Activated effector memory CD4-positive, alpha-beta T cell treated with Interleukin-2 at 50 U/mL for 16 hours (primary cell): ENCODE results near the gene NFXL1.
A peak's percentile ranks its signal among the peaks of the same experiment; 100 is the strongest.

Source experiments
- DNase-seq: peaks from one replicate; pipeline ENCODE4 v3.0.0-alpha.2; 2020

NFXL1 gene

DNA sequence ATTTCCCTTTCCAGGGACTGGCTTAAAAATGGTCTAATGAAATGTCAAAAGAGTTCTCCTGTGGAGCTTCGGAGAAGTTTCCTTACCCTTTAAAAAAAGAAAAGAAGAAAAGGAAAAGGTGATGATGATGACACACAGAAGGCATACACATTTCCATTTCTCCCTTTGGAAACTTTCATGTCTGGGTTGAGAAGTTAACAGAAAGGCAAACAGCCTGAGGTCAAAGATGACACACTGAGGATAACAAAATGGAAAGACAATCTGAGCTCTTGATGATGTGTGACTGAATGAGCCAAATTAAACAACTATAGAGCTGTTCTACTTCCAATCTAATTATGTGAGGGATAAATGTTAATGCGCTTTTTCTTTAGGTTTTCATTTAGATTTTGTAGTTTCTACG, 32.2 kb downstream of the NFXL1 start:
- DNase-seq, result no peak

GRCh38 chr4:47879458-47879857, 34.9 kb downstream of the NFXL1 start:
- DNase-seq, result no peak

GRCh38 chr4:47876784-47877546, 37.4 kb downstream of the NFXL1 start:
- DNase-seq, result no peak

GRCh38 chr4:47876310-47876709, 38.1 kb downstream of the NFXL1 start:
- no peak for DNase-seq

- DNase-seq, result no peak
Measured at GRCh38 chr4:47873877-47874541, 40.4 kb downstream of the NFXL1 start.

DNA sequence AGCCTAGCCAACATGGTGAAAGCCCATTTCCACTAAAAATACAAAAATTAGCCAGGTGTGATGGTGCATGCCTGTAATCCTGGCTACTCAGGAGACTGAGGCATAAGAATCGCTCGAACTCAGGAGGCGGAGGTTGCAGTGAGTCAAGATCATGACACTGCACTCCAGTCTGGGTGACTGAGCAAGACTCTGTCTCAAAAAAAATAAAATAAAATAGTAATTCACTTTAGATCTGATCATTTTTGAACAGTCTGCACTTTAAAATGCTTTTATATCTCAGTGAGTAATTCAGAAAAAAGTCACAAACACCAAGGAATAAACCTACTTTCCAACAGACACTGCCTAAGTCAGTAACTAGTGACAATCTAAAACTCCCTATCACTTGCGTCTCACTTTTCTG, 50.9 kb downstream of the NFXL1 start:
- no peak for DNase-seq

- DNase-seq, result no peak
Measured at GRCh38 chr4:47862297-47862696, 52.1 kb downstream of the NFXL1 start.

DNA sequence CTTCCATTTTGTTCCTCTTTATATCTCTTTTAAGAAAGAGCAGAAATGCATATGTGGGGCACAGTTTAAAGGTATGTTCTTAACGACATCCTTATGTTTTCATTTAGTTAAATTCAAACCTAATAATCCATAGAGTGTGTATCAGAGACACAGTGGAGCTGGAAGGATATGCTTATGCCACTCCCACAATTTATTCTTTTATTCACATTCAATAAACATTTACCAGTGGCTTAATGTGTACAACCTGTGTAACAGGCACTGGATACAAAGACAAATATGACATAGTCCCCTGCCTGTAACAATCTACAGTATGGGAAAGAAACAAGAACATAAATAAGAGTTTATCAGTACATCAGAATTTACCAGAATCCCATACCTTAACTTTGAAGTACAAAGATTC, 54.1 kb downstream of the NFXL1 start:
- no peak for DNase-seq

DNA sequence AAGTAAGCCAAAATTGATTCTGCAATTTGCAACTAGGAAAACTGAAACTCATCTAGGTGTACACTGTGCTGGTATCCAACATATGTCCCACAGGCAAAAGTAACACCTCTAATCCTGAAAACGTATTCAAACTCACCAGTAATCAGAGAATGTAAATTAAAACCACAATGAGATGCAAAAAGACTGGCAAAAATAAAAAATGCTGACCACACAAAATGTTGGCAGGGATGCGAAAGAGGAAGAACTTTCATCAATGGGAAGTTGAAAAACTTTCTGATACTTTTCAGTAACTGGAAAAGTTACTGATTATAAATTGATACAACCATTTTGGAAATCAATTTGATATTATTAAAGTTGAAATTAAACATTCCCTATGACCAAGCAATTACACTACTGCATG, 56.4 kb downstream of the NFXL1 start:
- DNase-seq, result no peak

DNA sequence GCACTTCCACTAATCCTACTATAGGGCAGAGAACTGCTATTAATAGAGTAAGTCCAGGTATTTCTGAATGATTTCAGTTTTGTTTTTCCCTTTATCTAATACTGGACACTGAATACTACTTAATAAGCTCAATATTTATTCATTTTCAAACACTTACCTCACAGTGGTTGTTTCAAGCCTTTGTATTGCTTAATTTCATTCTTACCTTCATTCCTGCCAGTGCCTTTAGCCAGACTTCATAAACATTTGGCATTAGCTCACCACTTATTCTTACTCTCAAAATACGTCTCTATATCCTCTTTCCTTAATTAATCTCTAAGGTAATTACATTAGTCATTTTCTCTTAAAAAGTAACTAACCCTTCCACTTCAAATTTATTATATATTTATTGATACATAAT, 57.7 kb downstream of the NFXL1 start:
- DNase-seq, result no peak

DNA sequence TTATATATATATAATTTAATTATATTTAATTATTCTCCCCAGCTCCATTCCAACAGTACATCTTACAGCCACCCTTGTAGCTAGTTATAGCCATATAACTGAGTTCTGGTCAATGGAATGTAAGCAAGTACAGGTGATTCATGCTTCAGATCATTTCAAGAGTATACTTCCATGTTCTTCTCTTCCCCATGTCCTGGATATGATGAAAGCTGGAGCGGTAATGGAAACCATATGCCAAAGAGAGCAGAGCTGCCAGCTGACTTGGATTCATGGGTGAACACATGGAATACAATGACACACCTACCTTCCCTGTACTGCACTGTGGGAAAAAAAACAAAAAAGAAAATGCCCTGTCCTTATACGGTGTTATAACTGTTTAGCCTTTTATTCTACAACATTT, 59.0 kb downstream of the NFXL1 start:
- DNase-seq, result no peak

DNA sequence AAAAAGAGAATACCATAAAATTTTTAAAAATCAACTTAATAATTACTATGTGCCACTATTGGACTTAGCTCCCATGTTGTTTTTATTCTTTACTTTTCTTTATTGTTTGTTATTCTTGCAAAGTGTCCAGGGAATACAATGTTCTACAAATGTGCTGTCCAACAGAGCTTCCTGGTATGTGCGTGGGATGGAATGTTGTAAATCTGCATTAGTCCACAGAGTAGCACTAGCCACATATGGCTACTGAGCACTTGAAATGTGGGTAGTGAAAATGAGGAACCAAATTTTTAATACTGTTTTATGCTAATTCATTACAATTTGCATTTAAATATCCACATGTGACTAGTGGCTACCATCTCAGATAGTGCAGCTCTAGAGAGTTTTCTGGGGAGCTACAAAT, 62.2 kb downstream of the NFXL1 start:
- no peak for DNase-seq

DNA sequence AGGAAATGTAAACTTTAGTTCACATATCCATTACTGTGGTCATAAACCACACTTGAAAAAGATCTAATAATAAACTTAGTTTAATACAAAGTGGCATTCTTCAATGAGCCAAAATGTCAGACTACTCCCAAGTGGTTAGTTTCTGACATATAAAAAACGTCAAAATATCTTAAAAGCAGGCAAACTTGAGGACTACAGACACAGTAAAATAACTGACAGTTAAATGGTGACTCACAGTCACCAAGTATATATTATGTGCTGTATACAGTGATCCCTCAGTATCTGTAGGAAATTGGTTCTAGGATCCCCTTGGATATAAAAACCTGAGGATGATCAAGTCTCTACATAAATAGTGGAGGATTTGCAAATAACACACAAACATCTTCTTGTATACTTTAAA, 64.9 kb downstream of the NFXL1 start:
- no peak for DNase-seq

DNA sequence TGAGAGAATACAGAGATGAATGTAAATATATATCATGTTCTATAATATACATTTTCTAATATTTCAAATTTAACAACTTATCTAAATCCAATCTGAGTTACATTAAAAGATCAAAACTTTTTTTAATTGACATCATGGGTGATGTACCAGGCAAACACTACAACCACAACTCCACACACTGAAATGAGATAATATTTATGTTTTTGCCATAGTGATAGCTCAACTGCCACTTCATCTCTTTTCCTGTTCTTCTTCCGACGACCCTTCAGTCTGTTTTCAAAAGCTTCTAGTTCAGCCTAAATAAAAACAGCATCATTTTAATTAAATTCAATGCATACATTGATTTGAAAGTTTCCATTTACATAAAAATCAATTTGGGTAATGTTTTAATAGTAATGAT, 66.3 kb downstream of the NFXL1 start:
- DNase-seq, result no peak

GRCh38 chr4:47842985-47843384, 71.4 kb downstream of the NFXL1 start:
- DNase-seq, result no peak

- no peak for DNase-seq
Measured at GRCh38 chr4:47840291-47840690, 74.1 kb downstream of the NFXL1 start.

DNA sequence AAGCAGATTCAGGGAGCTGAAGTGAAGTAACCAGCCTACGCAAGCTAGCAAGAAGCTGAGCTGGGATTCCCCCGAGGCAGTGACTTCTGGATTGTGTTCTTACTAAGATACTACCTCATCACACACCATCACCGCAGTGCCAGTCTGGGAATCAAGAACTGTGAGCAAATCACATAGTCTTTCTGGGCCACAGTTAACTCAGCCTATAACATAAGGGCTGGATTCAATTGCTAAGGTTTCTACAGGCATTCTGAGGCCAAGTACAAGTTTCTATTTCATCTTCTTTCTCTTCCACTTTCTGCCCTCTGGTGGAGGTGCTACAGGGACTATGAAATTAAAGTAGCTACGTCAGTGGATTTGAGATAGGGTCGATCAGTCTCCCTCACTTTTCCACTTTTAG, 75.1 kb downstream of the NFXL1 start:
- DNase-seq, result no peak

DNA sequence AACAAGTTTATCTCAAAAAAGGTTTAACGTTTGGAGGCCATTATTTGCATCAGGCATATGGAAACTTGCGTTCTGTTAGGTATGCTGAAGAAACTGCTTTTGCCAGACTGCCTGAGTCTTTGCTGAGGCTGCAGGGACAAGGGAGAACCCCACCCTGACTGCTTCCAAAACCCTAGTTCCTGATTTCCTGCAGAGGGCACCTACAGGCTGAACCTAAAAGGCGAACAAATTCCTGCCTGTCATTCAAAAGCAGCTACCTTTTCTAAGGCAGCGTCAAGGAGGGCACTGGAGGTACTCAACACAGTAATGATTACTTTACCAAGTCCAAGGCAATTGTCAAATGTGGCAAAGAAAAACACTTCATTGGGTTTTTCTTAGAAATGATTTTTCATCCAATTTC, 75.9 kb downstream of the NFXL1 start:
- no peak for DNase-seq

- no peak for DNase-seq
Measured at GRCh38 chr4:47837908-47838294, 76.5 kb downstream of the NFXL1 start, which contains the start of gene CORIN. Gene CORIN, minus strand, starts transcription at chr4:47838067. Its CDS starts 118 bp downstream, at chr4:47837949.

DNA sequence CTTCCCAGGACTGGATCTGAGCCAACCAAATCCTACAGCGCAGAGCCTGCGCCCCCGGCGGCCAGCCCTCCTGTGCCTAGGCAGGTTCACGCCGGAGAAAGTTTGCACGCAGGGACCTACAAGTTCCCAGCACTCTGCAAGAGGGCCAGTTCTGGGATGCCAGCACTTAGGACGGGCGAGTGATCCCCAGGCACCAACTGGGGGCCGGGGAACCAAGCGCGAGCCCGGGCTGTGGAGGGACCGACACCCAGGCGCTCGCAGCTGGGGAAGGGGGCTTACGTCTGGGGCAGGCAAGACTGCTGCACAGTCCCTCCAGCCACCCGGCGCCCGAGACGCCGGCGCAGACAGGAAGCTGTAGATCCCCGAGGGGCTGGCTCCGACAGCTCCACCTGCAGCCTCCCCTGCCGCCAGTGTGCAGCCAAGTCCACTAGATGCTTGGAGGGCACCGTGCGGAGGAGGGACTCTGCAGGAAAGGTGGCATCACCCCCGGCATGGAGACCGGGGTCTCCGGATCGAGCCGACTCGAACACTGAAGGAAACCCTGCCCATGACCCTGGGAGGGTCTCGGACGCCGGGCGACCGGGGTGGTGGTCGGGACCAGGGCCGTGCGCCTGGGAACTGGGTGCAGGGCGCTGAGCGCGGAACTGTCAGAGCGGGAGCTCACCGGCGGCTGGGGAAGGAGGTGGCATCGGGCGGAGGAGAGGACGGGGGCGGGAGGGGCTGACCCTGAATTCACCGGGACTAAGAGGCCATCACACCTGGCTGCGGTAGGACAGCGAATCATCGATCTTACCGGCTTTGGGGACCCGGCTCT, 77.1 kb downstream of the NFXL1 start:
- DNase-seq, result peak; percentile 34

DNA sequence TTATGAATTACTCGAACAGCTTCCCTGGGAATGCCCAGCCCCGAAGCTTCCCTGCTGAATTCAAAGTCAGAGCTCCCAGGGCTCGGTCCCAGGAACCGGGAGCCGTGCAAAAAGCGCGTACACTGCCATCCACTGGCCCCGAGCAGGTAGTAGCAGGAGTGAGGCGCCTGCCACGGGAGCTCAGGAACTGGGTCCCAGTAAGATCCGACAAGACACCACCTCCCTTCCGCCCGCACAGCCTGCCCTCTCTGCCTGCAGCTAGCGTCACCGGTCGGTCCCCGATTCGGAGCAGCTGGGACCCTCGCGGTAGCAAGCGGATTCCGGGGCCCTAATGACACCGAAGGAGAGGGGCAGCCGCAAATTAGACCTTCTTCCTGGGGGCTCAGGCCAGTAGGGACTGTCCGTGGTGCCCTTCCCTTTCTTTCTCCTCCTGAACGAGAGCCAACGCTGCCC, 77.7 kb downstream of the NFXL1 start:
- DNase-seq, result peak; percentile 29

GRCh38 chr4:47835494-47835893, 78.9 kb downstream of the NFXL1 start:
- DNase-seq, result no peak

- DNase-seq, result no peak
Measured at GRCh38 chr4:47831026-47831679, 83.2 kb downstream of the NFXL1 start.
